ENCODE data around the gene LINGO4.

- TF ChIP-seq CTCF (IDR thresholded peaks at IDR 0.05; ENCODE audit: borderline replicate concordance, extremely low read depth, low read length, poor library complexity, severe bottlenecking): no peak
- no peak for TF ChIP-seq EZH2 (IDR thresholded peaks at IDR 0.05; ENCODE audit: borderline replicate concordance, low read depth, low read length, severe bottlenecking)
Observed at GRCh38 chr1:151852733-151853132, 47.5 kb upstream of the LINGO4 start.

Measured in DND-41 (cell line).